CD14-positive monocyte (primary cell): ENCODE data around the gene SART1. TPM values are rescaled to one million over a fixed set of nuclear protein-coding genes. Genes with fewer than 3 reads are reported as not detected.

ENCODE experiments used
- DNase-seq, 3 donors: peaks; one replicate each; pipeline ENCODE4 v3.0.0-alpha.2; 2011 to 2022
- H2AFZ ChIP-seq: 2 replicates; pipeline ENCODE4 v1.6.0; 2012; ENCODE audit warnings: mild to moderate bottlenecking, low read depth, low read length, inconsistent platforms; ENCODE audit not compliant: insufficient read depth, poor library complexity, severe bottlenecking
- H3K27ac ChIP-seq, 2 donors: 1 replicate in 1 of 2; 2 replicates in 1 of 2; pipeline ENCODE4 v1.5.1; 2012 to 2013; ENCODE audit warnings: low read length in 2 of 2, control low read depth in 1 of 2, inconsistent platforms in 1 of 2, low read depth in 1 of 2, mild to moderate bottlenecking in 1 of 2
- H3K27me3 ChIP-seq, 2 donors: one replicate each; pipeline versions ENCODE4 v1.6.0 to v1.6.1; 2011 to 2013; ENCODE audit warnings: low read length in 2 of 2; ENCODE audit not compliant: control insufficient read depth in 2 of 2, insufficient read depth in 2 of 2
- H3K36me3 ChIP-seq, 2 donors: replicated peaks in 1 of 2; 1 replicate in 1 of 2; 2 replicates in 1 of 2; pipeline versions ENCODE4 v1.5.1 to v1.6.1; 2012 to 2013; ENCODE audit warnings: low read length in 2 of 2, control low read depth in 1 of 2, inconsistent platforms in 1 of 2, mild to moderate bottlenecking in 1 of 2; ENCODE audit not compliant: insufficient read depth in 2 of 2, control insufficient read depth in 1 of 2
- H3K4me1 ChIP-seq, 2 donors: 1 replicate in 1 of 2; 2 replicates in 1 of 2; pipeline versions ENCODE4 v1.5.1 to v1.6.1; 2012 to 2013; ENCODE audit warnings: low read length in 2 of 2, control low read depth in 1 of 2, inconsistent platforms in 1 of 2, mild to moderate bottlenecking in 1 of 2, moderate library complexity in 1 of 2; ENCODE audit not compliant: insufficient read depth in 2 of 2, control insufficient read depth in 1 of 2
- H3K4me2 ChIP-seq: replicated peaks from 2 replicates; pipeline ENCODE3; 2012; ENCODE audit warnings: low read length, moderate library complexity, mild to moderate bottlenecking; ENCODE audit not compliant: poor library complexity, severe bottlenecking; ENCODE audit errors: extremely low read depth
- H3K4me3 ChIP-seq, 3 experiments: fragments of 200-600 bp in 1 of 3; sonication (generic) in 1 of 3; replicated peaks in 1 of 3; 1 replicate in 2 of 3; 2 replicates in 1 of 3; pipeline ENCODE4 v1.5.1; 2011 to 2013; ENCODE audit warnings: low read length in 3 of 3, mild to moderate bottlenecking in 3 of 3, control low read depth in 2 of 3, low read depth in 2 of 3, inconsistent platforms in 1 of 3, moderate library complexity in 1 of 3
- H3K79me2 ChIP-seq: 2 replicates; pipeline ENCODE4 v1.6.0; 2012; ENCODE audit warnings: mild to moderate bottlenecking, control low read depth, inconsistent platforms, low read length, moderate library complexity; ENCODE audit not compliant: insufficient read depth
- H3K9ac ChIP-seq: 2 replicates; pipeline ENCODE4 v1.6.0; 2017; ENCODE audit warnings: low read length, mild to moderate bottlenecking; ENCODE audit not compliant: insufficient read depth, poor library complexity, severe bottlenecking
- H3K9me3 ChIP-seq, 2 donors: replicated peaks in 1 of 2; 1 replicate in 1 of 2; 2 replicates in 1 of 2; pipeline versions ENCODE4 v1.5.1 to v1.6.1; 2012 to 2013; ENCODE audit warnings: low read length in 2 of 2, control low read depth in 1 of 2; ENCODE audit not compliant: control insufficient read depth in 1 of 2, insufficient read depth in 1 of 2
- H4K20me1 ChIP-seq: 2 replicates; pipeline ENCODE4 v1.6.0; 2012; ENCODE audit warnings: mild to moderate bottlenecking, low read length, control low read depth, moderate library complexity; ENCODE audit not compliant: insufficient read depth
- H3K27ac Mint-ChIP-seq, 7 donors: one replicate each; pipeline ENCODE4 v1.8.0; 2020; ENCODE audit warnings: mild to moderate bottlenecking in 7 of 7, mixed read lengths in 7 of 7, moderate library complexity in 6 of 7, inconsistent platforms in 2 of 7
- H3K27me3 Mint-ChIP-seq, 3 donors: one replicate each; pipeline ENCODE4 v1.8.0; 2021 to 2022; ENCODE audit warnings: low read depth in 3 of 3, mild to moderate bottlenecking in 3 of 3, mixed read lengths in 3 of 3, moderate library complexity in 3 of 3, inconsistent platforms in 1 of 3
- H3K36me3 Mint-ChIP-seq, 2 donors: one replicate each; pipeline ENCODE4 v1.8.0; 2020; ENCODE audit warnings: mixed read lengths in 2 of 2, inconsistent platforms in 1 of 2, mild to moderate bottlenecking in 1 of 2
- H3K4me1 Mint-ChIP-seq: one replicate; pipeline ENCODE4 v1.8.0; 2020; ENCODE audit warnings: mild to moderate bottlenecking, mixed read lengths
- H3K4me3 Mint-ChIP-seq, 2 donors: one replicate each; pipeline ENCODE4 v1.8.0; 2020; ENCODE audit warnings: mild to moderate bottlenecking in 2 of 2, mixed read lengths in 2 of 2, moderate library complexity in 1 of 2
- H3K9me3 Mint-ChIP-seq, 7 donors: one replicate each; pipeline ENCODE4 v1.8.0; 2020 to 2022; ENCODE audit warnings: mixed read lengths in 7 of 7, mild to moderate bottlenecking in 6 of 7, moderate library complexity in 6 of 7, inconsistent platforms in 2 of 7
- WGBS: methylation state at CpG from one replicate; pipeline ENCODE4 v1.1.5; 2013; ENCODE audit warnings: missing lambda C conversion rate; ENCODE audit not compliant: insufficient coverage; 5-methylcytosine and 5-hydroxymethylcytosine counted together
- intact Hi-C, 2 donors: fragments of 100-400 bp; cut with micrococcal nuclease; formaldehyde crosslinking; loops; one replicate each; pipeline versions ENCODE4 v1.15.0 to v1.15.1; 2023
- polyA plus RNA-seq, 3 donors: library from polyadenylated mRNA; depleted of rRNA in 1 of 3; unstranded in 2 of 3; stranded (reverse) in 1 of 3; fragments of 300-500 nt in 2 of 3; fragments of >200 nt in 1 of 3; fragmentation: Illumina TruSeq in 2 of 3; gene quantifications; 1 replicate in 2 of 3; 2 replicates in 1 of 3; pipeline ENCODE4 v1.2.3, GENCODE V29; 2012 to 2021
- TF ChIP-seq, protein P1 (sequence below): fragments of 200-600 bp; IDR thresholded peaks from one replicate; pipeline ENCODE4 v1.8.0; 2022; ENCODE audit warnings: antibody characterized with exemption, mild to moderate bottlenecking

SART1 gene
- polyA plus RNA-seq, 3 donors: 8.9 to 52.8 (median 16.1) TPM

DNA sequence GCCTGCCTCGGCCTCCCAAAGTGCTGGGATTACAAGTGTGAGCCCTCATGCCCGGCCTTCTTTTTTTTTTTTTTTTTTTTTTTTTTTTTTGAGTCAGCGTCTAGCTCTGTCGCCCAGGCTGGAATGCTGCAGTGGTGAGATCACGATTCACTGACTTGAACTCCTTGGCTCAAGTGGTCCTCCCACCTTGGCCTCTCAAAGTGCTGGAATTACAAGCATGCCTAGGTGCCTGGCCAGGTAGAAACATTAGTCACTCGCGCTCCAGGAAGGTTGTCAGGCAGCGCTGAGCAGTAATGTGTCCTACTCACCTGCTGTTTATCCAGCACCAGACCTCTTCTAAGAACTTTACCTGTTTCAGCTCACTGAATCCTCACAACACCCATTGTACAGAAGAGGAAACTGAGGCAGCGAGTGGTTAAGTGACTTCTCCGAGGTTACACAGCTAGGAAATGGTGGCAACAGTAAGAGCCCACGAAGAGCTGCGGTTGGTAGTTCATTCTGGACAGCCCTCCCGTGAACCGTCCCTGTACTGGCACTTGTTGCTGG is 49.8 kb downstream of the SART1 start:
- H3K9me3 Mint-ChIP-seq: peaks cover 0 to 5% (median 2%) of the 10 kb centered on the region in 7 donors
- H3K4me1 Mint-ChIP-seq: peaks cover 40% of the 10 kb centered on the region
- Histone ChIP-seq H3K4me1 (peaks cover 42 to 43% of the 10 kb centered on the region in 2 donors), H3K4me2 (peak overlapping the region; percentile 3), H3K4me3 (no peak overlapping the region), H3K79me2 (no peaks in the 10 kb centered on the region), H3K36me3 (peaks cover 0 to 4% of the 10 kb centered on the region in 2 donors), H3K27ac (no peak overlapping the region), H3K9me3 (no peaks in the 10 kb centered on the region), H2AFZ (peak overlapping the region; percentile 48), H3K9ac (no peak overlapping the region), H4K20me1 (no peaks in the 10 kb centered on the region), H3K27me3 (peaks cover 14 to 23% of the 10 kb centered on the region in 2 donors)
- intact Hi-C loops: no loop called here
- no peak overlapping the region for H3K27ac Mint-ChIP-seq
- peak overlapping the region in 1 of 2 donors; percentile 79 for H3K4me3 Mint-ChIP-seq
- TF ChIP-seq, protein P1, sequence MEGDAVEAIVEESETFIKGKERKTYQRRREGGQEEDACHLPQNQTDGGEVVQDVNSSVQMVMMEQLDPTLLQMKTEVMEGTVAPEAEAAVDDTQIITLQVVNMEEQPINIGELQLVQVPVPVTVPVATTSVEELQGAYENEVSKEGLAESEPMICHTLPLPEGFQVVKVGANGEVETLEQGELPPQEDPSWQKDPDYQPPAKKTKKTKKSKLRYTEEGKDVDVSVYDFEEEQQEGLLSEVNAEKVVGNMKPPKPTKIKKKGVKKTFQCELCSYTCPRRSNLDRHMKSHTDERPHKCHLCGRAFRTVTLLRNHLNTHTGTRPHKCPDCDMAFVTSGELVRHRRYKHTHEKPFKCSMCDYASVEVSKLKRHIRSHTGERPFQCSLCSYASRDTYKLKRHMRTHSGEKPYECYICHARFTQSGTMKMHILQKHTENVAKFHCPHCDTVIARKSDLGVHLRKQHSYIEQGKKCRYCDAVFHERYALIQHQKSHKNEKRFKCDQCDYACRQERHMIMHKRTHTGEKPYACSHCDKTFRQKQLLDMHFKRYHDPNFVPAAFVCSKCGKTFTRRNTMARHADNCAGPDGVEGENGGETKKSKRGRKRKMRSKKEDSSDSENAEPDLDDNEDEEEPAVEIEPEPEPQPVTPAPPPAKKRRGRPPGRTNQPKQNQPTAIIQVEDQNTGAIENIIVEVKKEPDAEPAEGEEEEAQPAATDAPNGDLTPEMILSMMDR: no peak
- peaks cover 0 to 6% of the 10 kb centered on the region in 2 donors for H3K36me3 Mint-ChIP-seq
- H3K27me3 Mint-ChIP-seq: peaks cover 22 to 35% (median 34%) of the 10 kb centered on the region in 3 donors
- DNase-seq: no peak
- WGBS: 66% methylated on average over 11 of the region's 14 CpGs

DNA sequence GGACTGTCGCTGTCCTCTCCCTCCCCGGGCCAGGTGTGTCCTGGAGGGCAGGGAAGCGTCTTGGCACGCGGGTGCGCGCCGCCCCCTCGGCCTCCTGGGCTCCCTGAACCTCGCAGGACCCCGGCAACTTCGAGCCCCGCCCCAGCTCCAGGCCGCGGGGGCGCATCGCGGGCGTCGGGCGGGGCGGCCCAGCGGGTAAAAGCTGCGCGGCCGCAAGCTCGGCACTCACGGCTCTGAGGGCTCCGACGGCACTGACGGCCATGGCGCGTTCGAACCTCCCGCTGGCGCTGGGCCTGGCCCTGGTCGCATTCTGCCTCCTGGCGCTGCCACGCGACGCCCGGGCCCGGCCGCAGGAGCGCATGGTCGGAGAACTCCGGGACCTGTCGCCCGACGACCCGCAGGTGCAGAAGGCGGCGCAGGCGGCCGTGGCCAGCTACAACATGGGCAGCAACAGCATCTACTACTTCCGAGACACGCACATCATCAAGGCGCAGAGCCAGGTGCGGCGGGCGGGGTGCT is 50.3 kb downstream of the SART1 start, which contains the start of gene CST6:
TSS of gene CST6 (plus strand) at position 224 of the 519 bp plus-strand sequence. CDS start at position 261, 37 bp downstream.
- Mint-ChIP-seq H3K4me1 (peaks cover 40% of the 10 kb centered on the region), H3K4me3 (peak within 1 kb of the TSS in 1 of 2 donors; percentile 79), H3K27ac (peak within 1 kb of the TSS in 5 of 7 donors; percentile 61 to 87 (median 80)), H3K9me3 (peaks cover 0 to 5% (median 2%) of the 10 kb centered on the region in 7 donors), H3K36me3 (peaks cover 5 to 11% of the 10 kb centered on the region in 2 donors), H3K27me3 (peaks cover 22 to 35% (median 34%) of the 10 kb centered on the region in 3 donors)
- WGBS: 15% methylated on average over 61 of the region's 61 CpGs
- intact Hi-C loops: no loop called here
- Histone ChIP-seq H3K27ac (peak within 1 kb of the TSS in 1 of 2 donors; percentile 28), H3K4me1 (peaks cover 42 to 43% of the 10 kb centered on the region in 2 donors), H4K20me1 (no peaks in the 10 kb centered on the region), H3K4me3 (no peak within 1 kb of the TSS), H3K79me2 (no peaks in the 10 kb centered on the region), H3K9me3 (no peaks in the 10 kb centered on the region), H3K4me2 (peak within 1 kb of the TSS; percentile 53), H2AFZ (peak within 1 kb of the TSS; percentile 48), H3K27me3 (peaks cover 14 to 23% of the 10 kb centered on the region in 2 donors), H3K36me3 (peaks cover 4 to 8% of the 10 kb centered on the region in 2 donors), H3K9ac (no peak within 1 kb of the TSS)
- DNase-seq: no peak
- TF ChIP-seq, protein P1: no peak
